ENCODE measurements around the gene CGB3.

CGB3 gene

GRCh38 chr19:48985711-48986110 lies 38.4 kb downstream of the CGB3 start:
- no peak for FAIRE-seq

- FAIRE-seq, result no peak
Observed at GRCh38 chr19:48982280-48982679, 41.9 kb downstream of the CGB3 start.

GRCh38 chr19:48977061-48977460 lies 47.1 kb downstream of the CGB3 start:
- no peak for FAIRE-seq

- FAIRE-seq, result no peak
Observed at GRCh38 chr19:48975947-48976847, 47.9 kb downstream of the CGB3 start.

Data from TTC549 (cell line).